Fibroblast of skin of abdomen (primary cell): Measurements from ENCODE around the gene VASP. TPM values are rescaled to one million over a fixed set of nuclear protein-coding genes. Genes with fewer than 3 reads are reported as not detected.

Experiments
- DNase-seq: peaks from one replicate; pipeline ENCODE4 v3.0.0-alpha.2; 2013
- polyA plus RNA-seq, 2 experiments: library from polyadenylated mRNA; unstranded; fragments of 120-200 nt; gene quantifications; one replicate each; pipeline ENCODE4 v1.2.1, GENCODE V29; 2013; ENCODE audit not compliant: insufficient read length in 2 of 2

The VASP gene
- 159 TPM for polyA plus RNA-seq (2013, experiment 1 of 2; ENCODE audit: insufficient read length)
- 166 TPM for polyA plus RNA-seq (2013, experiment 2 of 2; ENCODE audit: insufficient read length)

GRCh38 chr19:45506989-45507871 lies at the start of gene VASP:
Gene VASP (plus strand): TSS chr19:45507479. CDS start chr19:45507772, 293 bp downstream.
- DNase-seq = peak; percentile 87

DNA sequence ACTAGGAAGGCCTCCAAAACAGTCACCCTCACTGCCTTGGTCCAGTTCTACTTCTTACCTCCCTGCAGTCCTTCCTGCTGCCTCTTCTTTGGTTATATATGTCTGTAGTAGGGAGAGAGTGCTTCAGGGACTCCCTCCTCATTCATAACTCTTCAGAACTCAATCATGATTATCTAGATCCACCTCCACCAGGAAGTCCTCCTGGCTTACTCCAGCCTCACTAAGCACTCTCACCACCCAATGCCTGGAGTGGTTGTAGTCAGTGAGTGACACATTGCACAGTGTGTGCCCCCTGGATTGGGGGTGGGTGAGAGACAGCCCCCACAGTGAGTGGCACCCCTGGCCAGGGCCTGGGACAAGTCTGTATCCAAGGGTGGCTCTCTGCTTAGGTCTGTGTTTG lies 49.5 kb upstream of the VASP start:
- DNase-seq = no peak

GRCh38 chr19:45460807-45461347 lies 46.4 kb upstream of the VASP start:
- no peak for DNase-seq

GRCh38 chr19:45462174-45462573 lies 45.1 kb upstream of the VASP start:
- no peak for DNase-seq

DNA sequence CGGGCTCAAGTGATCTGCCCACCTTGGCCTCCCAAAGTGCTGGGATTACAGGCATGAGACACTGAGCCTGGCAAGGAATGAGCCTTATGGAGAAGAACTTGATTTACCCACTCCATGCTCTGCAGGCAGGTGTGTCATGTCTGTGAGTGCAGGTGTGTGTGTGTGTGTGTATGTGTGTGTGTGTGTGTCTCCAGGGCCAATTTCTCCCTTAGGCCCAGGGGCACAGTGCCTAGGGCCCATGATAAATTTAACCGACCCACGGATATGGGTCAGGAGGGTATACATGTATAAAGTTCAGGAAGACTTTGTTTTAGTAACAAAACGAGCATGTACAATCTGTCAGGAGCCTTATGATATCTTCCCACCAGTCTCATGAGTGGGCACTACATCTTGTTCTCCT lies 44.0 kb upstream of the VASP start:
- no peak for DNase-seq

DNA sequence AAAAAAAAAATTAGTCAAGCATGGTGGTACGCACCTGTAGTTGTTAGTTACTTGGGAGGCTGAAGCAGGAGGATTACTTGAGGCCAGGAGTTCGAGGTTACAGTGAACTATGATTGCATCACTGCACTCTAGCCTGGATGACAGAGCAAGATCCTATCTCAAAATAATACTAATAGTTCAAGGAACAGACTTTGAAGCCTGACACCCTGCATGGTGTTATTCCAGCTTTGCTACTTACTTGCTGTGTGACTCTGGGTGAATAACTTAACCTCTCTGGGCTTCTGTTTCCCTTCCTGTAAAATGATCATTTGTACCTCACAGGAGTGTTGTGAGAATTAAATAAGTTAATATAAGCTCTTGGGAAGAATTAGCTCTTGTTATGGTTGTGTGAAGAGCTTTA lies 43.0 kb upstream of the VASP start:
- no peak for DNase-seq

GRCh38 chr19:45464852-45465441 lies 42.3 kb upstream of the VASP start:
- DNase-seq = no peak

GRCh38 chr19:45467115-45467455 lies 40.2 kb upstream of the VASP start:
- no peak for DNase-seq

- DNase-seq = peak; percentile 96
Observed at GRCh38 chr19:45467456-45468158, 39.7 kb upstream of the VASP start, which contains the start of gene FOSB. Gene FOSB (plus strand): TSS chr19:45467996. CDS start chr19:45468587, 591 bp downstream.

GRCh38 chr19:45468159-45468651 lies 39.1 kb upstream of the VASP start:
- DNase-seq = no peak

GRCh38 chr19:45468803-45469131 lies 38.5 kb upstream of the VASP start:
- no peak for DNase-seq

- DNase-seq = peak; percentile 96
Observed at GRCh38 chr19:45469132-45469944, 37.9 kb upstream of the VASP start.

GRCh38 chr19:45469945-45470761 lies 37.1 kb upstream of the VASP start:
- DNase-seq = peak; percentile 36

DNA sequence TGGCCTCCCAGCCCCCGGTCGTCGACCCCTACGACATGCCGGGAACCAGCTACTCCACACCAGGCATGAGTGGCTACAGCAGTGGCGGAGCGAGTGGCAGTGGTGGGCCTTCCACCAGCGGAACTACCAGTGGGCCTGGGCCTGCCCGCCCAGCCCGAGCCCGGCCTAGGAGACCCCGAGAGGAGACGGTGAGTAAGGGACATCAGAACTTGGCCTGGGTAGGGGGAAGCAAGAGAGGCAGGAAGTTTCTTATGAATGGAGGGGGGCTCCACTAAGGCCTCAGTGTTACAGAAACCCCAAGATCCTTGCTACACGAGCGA lies 36.6 kb upstream of the VASP start:
- no peak for DNase-seq

- no peak for DNase-seq
Observed at GRCh38 chr19:45471111-45471930, 36.0 kb upstream of the VASP start.

DNA sequence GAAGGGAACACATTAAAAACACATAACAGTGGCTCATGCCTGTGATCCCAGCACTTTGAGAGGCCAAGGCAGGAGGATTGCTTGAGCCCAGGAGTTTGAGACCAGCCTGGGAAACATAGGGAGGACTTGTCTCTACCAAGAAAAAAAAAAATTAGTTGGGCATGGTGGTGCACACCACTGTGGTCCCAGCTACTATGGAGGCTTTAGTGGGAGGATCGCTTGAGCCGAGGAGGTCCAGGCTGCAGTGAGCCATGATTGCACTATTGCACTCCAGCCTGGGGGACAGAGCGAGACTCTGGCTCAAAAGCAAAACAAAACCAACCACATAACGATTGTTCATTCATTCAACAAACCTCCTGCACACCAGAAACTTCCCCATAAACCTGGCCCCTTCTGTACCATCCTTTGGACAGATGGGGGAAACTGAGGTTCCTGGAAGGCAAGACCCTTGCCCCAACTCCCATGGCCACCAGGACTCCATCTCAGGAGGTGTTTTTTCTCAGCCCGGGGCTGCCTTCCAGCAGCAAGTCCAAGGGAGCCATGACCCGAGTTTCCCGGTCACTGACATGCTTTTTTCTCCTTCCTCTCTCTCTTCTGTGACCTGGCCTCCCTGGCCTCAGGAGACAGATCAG lies 35.2 kb upstream of the VASP start:
- no peak for DNase-seq

GRCh38 chr19:45472563-45473366 lies 34.5 kb upstream of the VASP start:
- DNase-seq = no peak

- no peak for DNase-seq
Observed at GRCh38 chr19:45473367-45473681, 34.0 kb upstream of the VASP start.
